GM19239 (cell line): ENCODE measurements around the gene GP1BB.
"Not testable (repeated sequence)": the region's sequence is repeated elsewhere in the genome, so short reads cannot be mapped to it uniquely, and the experiment has no call there.

Source experiments
- DNase-seq: peaks from one replicate; pipeline ENCODE4 v3.0.0; 2011; ENCODE audit warnings: low spot score; ENCODE audit not compliant: insufficient read length
- FAIRE-seq: peaks from 2 replicates; lab custom pipeline; 2011; peaks lifted over from hg19 to GRCh38; lab: Jason Lieb, UNC

The GP1BB gene

DNA sequence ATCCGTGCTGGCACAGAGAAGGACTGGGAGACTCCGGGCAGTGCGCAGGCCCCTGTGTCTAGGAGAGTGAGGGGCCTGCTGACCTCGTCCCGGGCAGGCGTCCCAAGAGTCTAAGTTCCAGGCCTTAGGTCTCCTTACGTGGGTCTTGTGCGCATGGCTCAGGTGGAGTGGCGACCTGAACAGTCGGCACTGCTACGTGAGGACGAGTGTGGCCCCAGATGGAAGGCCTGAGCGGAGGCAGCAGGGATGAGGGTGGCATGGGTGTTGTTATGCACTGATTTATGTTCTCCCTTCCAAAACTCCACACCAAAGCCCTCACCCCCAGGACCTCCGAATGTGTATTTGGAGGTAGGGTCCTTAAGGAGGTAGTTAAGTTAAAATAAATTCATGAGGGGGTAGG lies 29.8 kb upstream of the GP1BB start:
- FAIRE-seq: no peak

DNA sequence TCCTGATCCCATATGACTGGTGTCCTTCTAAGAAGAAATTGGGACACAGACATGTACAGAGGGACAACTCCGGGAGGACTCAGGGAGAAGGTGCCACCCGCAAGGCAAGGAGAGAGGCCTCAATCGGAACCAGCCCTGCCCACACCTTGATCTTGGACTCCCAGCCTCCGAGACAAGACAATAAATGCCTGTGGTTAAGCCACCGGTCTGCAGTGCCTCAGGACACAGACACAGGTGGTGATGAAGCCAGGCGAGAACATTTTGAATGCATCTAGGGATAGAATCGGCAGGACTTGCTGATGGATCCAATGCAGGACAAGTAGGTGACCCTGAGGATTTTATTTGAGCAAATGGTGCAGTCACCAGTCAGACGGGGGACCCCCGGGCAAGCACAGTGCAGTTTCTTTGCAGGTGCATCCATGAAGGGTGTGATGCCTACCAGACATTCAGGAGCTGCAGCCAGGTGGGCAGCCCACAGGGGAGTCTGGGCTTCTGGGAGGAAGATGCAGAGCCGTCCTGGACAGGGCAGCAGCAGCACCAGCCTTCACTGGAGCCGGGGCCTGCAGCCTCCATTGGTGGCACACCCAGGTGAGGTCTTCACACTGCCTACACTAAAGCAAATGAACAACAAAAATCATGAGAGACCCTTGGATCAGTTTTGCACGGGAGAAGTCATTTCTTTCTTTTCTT lies 29.2 kb upstream of the GP1BB start:
- DNase-seq (no peak), FAIRE-seq (no peak)

More for the DNA sequence above, 29.8 kb upstream of the GP1BB start:
- DNase-seq: no peak

- no peak for DNase-seq
- FAIRE-seq: no peak
These were observed 28.6 kb upstream of the GP1BB start for GRCh38 chr22:19694696-19695095.

DNA sequence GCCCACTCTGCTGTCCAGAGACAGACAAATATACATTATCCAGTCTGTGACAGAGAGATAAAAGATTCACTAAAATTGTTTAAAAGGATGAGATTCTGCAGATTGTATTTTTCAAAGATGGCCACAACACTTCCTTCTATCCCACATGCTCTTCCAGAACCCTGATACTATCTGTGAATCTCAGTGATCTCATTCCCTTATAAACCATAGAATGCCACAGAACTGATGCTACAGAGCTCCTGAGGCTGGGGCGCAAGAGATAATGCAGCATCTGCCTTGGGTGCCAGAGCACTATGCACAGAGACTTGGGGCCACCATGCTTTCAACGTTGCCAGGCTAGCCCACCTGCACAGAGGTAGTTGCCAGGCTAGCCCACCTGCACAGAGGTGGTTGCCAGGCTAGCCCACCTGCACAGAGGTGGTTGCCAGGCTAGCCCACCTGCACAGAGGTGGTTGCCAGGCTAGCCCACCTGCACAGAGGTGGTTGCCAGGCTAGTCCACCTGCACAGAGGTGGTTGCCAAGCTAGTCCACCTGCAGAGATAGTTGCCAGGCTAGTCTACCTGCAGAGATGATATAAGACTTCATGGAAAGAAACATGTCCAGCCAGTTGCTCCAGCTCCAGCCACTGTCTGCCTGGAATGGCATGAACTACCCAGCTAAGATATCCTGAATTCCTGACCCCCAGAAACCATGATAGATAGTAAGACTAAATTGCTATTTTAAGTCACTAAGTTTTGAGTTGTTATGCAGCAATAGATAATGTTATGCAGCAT lies 26.6 kb upstream of the GP1BB start:
- FAIRE-seq: no peak
- DNase-seq: no peak

DNA sequence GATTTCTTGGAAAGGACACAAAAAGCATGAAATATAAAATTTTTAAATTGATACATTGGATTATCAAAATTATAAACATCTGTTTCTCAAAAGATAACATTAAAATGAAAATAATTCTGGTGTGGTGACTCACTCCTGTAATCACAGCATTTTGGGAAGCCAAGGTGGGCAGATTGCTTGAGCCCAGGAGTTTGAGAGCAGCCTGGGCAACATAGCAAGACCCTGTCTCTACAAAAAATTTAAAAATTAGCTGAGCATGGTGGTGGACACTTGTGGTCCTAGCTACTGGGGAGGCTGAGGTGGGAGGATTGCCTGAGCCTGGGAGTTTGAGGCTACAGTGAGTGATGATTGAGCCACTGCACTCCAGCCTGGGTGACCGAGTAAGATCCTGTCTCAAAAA lies 25.5 kb upstream of the GP1BB start:
- FAIRE-seq, DNase-seq: not testable (repeated sequence)

DNA sequence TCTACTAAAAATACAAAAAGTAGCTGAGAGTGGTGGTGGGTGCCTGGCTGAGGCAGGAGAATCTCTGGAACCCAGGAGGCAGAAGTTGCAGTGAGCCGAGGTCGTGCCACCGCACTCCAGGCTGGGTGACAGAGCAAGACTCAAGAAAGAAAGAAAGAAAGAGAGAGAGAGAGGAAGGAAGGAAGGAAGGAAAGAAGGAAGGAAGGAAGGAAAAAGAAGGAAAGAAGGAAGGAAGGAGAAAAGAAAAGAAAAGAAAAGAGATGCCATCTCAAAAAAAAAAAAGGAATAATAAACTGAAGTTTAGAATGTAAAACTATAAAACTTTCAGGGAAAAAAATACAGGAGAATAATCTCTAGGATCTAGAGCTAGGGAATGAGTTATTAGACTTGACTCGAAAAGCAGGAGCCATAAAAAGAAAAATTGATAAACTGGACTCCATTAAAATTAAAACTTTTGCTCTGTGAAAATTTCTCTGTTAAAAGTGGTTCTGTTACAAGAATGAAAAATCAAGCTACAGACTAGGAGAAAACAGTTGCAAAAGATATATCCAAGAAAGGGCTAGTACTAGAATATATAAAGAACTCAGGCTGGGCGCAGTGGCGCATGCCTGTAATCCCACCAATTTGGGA lies 22.4 kb upstream of the GP1BB start:
- no peak for FAIRE-seq
- DNase-seq: no peak

DNA sequence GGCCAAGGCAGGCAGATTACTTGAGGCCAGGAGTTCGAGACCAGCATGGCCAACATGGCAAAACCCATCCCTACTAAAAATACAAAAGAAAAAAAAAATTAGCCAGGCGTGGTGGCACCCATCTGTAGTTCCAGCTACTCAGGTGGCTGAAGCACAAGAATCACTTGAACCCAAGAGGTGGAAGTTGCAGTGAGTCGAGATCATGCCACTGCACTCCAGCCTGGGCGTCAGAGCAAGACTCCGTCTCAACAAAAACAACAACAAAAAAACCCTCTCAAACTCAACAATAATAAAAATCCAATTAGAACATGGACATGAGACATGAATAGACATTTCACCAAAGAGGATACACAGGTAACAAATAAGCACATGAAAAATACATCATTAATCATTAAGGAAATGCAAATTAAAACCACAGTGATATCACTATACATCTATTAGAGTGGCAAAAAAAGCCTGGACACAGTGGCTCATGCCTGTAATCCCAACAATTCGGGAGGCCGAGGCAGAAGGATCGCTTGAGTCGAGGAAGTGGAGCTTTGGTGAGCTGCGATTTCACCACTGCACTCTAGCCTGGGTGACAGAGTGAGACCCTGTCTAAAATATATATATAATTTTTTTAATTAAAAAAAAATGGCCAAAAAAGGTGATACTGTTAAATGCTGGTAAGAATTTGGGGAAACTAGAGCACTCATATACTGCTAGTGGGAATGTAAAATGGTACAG lies 21.8 kb upstream of the GP1BB start:
- DNase-seq: no peak
- no peak for FAIRE-seq

DNA sequence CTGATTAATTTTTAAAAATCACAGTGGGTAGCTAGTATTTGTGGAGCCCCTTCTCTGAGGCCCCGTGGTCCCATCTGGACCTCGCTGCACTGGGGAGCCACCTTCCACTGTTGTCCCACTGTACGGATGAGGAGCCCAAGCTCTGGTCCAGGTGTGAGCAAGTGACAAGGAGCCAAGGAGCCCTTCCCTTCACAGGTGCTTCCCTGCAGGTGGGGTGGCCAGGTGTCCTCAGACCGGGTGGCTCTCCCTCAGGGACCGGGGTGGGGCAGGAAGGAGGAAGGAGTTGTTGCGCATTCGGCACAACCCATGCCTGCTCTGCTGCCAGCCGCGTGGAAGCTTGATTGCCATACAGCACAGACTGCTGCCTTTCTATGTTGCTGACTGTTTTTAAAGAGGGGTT lies 19.5 kb upstream of the GP1BB start:
- DNase-seq (no peak), FAIRE-seq (no peak)

- DNase-seq: no peak
- no peak for FAIRE-seq
These were observed 18.9 kb upstream of the GP1BB start for GRCh38 chr22:19704355-19705015.

DNA sequence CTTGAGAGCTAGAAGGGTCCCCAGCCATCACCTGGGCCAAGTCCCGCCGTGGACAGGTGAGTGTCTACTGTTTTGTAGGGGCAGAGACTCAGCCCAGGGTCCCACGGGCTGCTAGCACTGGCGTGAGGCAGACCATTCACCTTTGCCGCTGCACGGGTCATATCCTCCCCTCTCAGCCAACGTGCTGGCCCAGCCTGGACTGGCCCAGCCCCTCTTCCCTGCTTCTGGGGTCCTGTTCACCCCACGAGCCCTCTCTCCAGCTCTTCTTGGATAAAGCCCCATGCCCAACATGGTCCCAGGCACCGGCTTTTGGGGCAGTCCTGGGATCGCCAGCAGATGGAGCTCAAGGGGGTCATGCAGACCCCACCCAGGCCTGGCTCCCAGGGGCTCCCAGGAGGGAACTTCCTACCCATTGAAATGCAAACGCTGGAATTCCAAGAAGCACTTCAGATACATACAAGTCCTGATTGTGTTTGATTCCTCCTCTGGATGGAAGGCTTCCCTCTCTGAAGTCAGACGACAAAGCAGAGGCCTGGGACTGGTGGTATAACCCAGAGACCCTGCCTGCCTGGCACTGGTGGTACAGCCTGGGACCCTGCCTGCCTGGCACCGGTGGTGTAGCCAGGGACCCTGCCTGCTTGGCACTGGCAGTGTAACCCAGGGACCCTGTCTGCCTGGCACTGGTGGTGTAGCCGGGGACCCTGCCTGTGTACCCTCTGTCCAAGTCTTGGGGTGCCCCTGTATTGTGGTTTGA lies 18.0 kb upstream of the GP1BB start:
- FAIRE-seq (no peak), DNase-seq (no peak)

- FAIRE-seq (no peak), DNase-seq (no peak)
These were observed 16.6 kb upstream of the GP1BB start for GRCh38 chr22:19706661-19707151.

GRCh38 chr22:19707347-19708290 lies 15.7 kb upstream of the GP1BB start:
- FAIRE-seq: no peak

GRCh38 chr22:19708321-19709011 lies 14.9 kb upstream of the GP1BB start:
- DNase-seq: no peak
- no peak for FAIRE-seq

More at GRCh38 chr22:19707347-19708290, 15.7 kb upstream of the GP1BB start:
- no peak for DNase-seq

GRCh38 chr22:19709063-19709769 lies 14.1 kb upstream of the GP1BB start:
- no peak for FAIRE-seq
- no peak for DNase-seq

- no peak for DNase-seq
- no peak for FAIRE-seq
These were observed 13.1 kb upstream of the GP1BB start for GRCh38 chr22:19710020-19710768.

DNA sequence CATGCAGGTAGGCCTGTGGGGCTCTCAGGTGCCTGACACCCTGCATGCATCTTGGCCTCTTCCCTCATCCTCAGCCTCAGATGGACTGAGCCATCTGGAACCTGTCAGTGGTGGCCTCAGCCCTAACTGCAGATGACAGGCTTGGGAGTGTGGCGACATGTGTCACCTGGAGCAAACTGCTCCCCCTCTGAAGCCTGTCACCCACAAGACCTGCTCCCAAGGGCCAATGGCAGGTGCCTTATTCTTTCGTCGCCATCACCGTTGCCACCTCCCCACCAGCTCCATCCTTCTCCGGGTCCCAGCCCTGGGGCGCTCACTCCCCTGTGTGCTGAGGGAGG lies 12.6 kb upstream of the GP1BB start:
- FAIRE-seq (no peak), DNase-seq (no peak)
